OCI-LY7 (cell line): ENCODE data around the gene CHST2.

ENCODE experiments used
- EZH2phosphoT487 ChIP-seq: fragments of 200-600 bp; sonication (generic); IDR thresholded peaks from 2 replicates; pipeline ENCODE4 v1.6.1; 2018; ENCODE audit warnings: low read depth, borderline replicate concordance, mild to moderate bottlenecking, mixed run types, antibody characterized with exemption, low read length, moderate library complexity, mixed read lengths
- TF ChIP-seq, protein P1 (sequence below): fragments of 200-600 bp; sonication (generic); conservative IDR thresholded peaks from 2 replicates; pipeline ENCODE4 v1.5.1; 2014; ENCODE audit warnings: mild to moderate bottlenecking, antibody characterized with exemption, low read length, moderate library complexity, mixed read lengths

DNA sequence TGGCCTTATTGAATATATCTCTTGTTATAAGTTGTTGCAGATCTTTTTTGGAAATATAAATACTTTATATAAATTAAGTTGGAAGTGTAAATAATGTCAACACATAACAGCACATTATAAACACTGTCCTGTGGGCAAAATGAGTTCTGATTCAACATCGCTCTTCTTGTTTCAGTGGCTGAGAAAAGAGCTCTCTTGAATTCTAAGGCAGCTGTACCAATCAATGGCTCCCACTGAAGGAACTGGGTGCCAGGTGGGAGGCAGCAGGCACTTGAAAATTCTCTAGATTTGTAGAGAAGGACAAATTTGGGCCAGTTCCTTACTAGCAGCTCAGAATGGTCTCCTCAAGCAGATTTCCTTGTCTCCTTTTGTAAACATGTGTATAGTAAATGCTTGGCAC, 45.6 kb downstream of the CHST2 start:
- TF ChIP-seq, protein P1, sequence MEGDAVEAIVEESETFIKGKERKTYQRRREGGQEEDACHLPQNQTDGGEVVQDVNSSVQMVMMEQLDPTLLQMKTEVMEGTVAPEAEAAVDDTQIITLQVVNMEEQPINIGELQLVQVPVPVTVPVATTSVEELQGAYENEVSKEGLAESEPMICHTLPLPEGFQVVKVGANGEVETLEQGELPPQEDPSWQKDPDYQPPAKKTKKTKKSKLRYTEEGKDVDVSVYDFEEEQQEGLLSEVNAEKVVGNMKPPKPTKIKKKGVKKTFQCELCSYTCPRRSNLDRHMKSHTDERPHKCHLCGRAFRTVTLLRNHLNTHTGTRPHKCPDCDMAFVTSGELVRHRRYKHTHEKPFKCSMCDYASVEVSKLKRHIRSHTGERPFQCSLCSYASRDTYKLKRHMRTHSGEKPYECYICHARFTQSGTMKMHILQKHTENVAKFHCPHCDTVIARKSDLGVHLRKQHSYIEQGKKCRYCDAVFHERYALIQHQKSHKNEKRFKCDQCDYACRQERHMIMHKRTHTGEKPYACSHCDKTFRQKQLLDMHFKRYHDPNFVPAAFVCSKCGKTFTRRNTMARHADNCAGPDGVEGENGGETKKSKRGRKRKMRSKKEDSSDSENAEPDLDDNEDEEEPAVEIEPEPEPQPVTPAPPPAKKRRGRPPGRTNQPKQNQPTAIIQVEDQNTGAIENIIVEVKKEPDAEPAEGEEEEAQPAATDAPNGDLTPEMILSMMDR, result no peak
- no peak for TF ChIP-seq EZH2phosphoT487
